ENCODE data around the gene PRR20A.
A peak's percentile ranks its signal among the peaks of the same experiment; 100 is the strongest.
"Not testable (repeated sequence)": the region's sequence is repeated elsewhere in the genome, so short reads cannot be mapped to it uniquely, and the experiment has no call there.

PRR20A gene

GRCh38 chr13:57140235-57140968 lies at the start of gene PRR20A:
PRR20A (plus strand) TSS chr13:57140918; CDS start chr13:57141305, 387 bp downstream.
- DNase-seq: not testable (repeated sequence)

GRCh38 chr13:57114945-57115344 lies 25.8 kb upstream of the PRR20A start:
- no peak for DNase-seq

GRCh38 chr13:57123681-57124080 lies 17.0 kb upstream of the PRR20A start:
- DNase-seq: peak; percentile 0

- no peak for DNase-seq
These were observed 11.8 kb upstream of the PRR20A start for GRCh38 chr13:57128909-57129308.

- DNase-seq: no peak
These were observed 4.6 kb upstream of the PRR20A start for GRCh38 chr13:57136093-57136492.

GRCh38 chr13:57137585-57137984 lies 3.1 kb upstream of the PRR20A start:
- DNase-seq: no peak

- DNase-seq: no peak
These were observed 1.7 kb upstream of the PRR20A start for GRCh38 chr13:57138988-57139387.

DNA sequence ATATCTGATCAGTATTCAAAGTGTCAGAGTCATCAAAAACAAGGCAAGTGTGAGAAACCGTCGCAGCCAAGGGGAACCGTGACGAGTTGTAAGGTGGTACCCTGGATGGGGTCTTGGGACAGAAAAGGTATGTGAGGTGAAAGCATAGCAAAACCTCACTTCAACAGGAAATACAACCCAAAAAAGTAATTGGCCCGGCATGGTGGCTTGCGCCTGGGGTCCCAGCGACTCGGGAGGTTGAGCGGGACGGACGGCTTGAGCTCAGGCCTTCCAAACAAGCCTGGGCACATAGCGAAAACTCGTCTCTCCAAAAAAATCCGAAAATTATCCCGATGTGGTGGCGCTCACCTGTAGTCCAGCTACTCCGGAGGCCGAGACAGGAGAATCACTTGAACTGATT lies 937 bp upstream of the PRR20A start:
- DNase-seq: not testable (repeated sequence)

- DNase-seq: not testable (repeated sequence)
These were observed 6.5 kb downstream of the PRR20A start, which contains the start of gene PRR20B for GRCh38 chr13:57147188-57147587. PRR20B (plus strand) TSS chr13:57147488; CDS start chr13:57147875, 387 bp downstream.

GRCh38 chr13:57148106-57148505 lies 7.4 kb downstream of the PRR20A start:
- DNase-seq: not testable (repeated sequence)

DNA sequence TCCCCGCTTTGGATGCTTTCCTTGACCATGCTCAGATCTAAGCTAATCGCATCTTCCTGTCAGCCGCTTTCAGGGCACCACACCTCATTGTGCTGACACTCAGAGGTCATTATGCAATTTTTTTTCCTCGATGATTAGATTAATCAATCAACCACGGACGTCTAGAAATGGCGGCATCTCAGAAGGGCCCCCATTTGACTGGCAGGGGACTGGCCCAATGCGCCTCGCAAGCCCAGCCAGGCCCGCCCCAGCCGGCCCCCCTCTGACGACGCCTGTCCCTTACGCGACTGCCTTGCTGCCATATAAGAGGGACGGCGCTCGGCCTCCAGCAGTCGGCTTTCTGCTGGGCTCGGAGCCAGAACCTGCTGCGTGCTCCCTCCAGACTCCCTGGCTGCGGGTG lies 13.0 kb downstream of the PRR20A start, which contains the start of gene PRR20C:
Gene PRR20C (plus strand): TSS at position 301 of the 400 bp plus-strand sequence. CDS start 387 bp downstream, outside the sequence.
- not testable (repeated sequence) for DNase-seq

GRCh38 chr13:57160332-57160731 lies 19.6 kb downstream of the PRR20A start, which contains the start of gene PRR20D:
PRR20D (plus strand) TSS chr13:57160632; CDS start chr13:57161019, 387 bp downstream.
- not testable (repeated sequence) for DNase-seq

- DNase-seq: not testable (repeated sequence)
These were observed 26.2 kb downstream of the PRR20A start, which contains the start of gene PRR20E for GRCh38 chr13:57166897-57167296. PRR20E (plus strand) TSS chr13:57167197; CDS start chr13:57167584, 387 bp downstream.

DNA sequence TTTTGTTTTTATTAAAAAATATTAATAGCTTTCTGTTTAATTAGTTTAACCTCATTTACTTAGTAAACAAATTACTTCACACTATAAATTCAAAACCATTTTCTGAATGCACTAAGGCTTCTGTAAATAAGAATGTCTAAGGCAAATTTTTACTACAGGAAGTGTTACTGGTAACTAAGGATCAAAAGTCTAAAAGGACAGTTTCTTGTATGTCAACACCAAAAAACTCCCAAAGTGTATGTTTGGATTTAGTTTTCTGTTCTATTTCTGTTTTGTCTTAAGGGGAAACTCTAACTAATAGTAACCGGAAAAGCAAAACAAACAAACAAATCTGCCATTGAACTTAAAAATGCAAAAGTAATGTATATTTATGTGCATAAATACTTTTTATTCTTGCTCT lies 50.9 kb downstream of the PRR20A start:
- no peak for DNase-seq

Data from fibroblast of upper back skin (primary cell).